Measurements from ENCODE around the gene NDUFAF4. TPM values are rescaled to one million over a fixed set of nuclear protein-coding genes. Genes with fewer than 3 reads are reported as not detected.
A peak's percentile ranks its signal among the peaks of the same experiment; 100 is the strongest.

Gene NDUFAF4
- total and polyA plus RNA-seq, 10 of the 15 experiments (the other 5 are each of a cell fraction or from before 2014, with no cell fraction given), result 26.9 to 188 (median 76.9) TPM

DNA sequence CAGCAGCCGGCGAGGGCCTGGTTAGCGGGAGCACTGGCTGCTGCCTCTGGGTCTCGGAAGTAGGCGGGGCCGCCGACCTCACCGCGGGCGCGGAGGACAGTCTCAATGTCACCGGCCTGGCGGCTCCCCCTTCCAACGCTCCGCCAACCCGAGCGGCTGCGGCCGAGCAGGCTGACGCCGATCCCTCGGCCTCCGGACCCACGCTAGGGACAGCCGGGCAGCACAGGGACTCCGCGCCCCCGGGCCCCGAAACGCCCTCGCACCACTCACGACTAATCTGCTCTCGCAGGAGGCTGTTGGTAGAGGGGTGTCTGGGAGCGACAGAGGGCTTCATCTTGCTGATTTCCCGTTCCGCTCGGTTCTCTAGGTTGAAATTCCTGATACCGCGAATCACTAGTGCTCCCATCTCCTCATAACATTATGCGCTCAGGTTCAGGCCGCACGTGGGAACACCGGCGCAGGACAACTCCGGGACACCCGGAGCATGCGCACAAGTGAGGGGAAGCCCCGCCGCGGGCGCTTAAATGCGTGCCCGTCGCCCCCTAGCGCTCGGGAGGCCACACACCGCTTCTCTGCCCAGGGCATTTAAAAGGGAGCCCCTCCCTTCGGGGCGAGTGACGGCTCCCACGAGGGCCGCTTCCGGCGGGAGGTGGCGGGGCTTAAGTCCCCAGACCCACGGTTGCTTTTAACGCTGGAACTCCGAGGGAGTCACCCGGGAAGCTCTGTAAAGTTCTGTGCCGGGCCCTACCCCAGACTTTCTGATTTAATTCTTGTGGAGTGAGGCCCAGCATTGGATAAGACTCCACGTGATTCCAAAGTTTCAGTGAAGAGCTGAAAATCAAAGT is at the start of gene NDUFAF4 (continued):
- TF ChIP-seq, protein P1, sequence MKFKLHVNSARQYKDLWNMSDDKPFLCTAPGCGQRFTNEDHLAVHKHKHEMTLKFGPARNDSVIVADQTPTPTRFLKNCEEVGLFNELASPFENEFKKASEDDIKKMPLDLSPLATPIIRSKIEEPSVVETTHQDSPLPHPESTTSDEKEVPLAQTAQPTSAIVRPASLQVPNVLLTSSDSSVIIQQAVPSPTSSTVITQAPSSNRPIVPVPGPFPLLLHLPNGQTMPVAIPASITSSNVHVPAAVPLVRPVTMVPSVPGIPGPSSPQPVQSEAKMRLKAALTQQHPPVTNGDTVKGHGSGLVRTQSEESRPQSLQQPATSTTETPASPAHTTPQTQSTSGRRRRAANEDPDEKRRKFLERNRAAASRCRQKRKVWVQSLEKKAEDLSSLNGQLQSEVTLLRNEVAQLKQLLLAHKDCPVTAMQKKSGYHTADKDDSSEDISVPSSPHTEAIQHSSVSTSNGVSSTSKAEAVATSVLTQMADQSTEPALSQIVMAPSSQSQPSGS (IDR thresholded peaks at IDR 0.05; ENCODE audit: low read length), result no peak
- TF ChIP-seq LARP7 (IDR thresholded peaks at IDR 0.05) (peak; percentile 72; the same call in 1 of the 2 replicates), ZNF274 (IDR thresholded peaks at IDR 0.05; ENCODE audit: insufficient read depth, insufficient read length) (no peak), HDAC2 (IDR thresholded peaks at IDR 0.05) (no peak), POLR2AphosphoS5 (IDR thresholded peaks at IDR 0.05; ENCODE audit: low read length) (peak; percentile 66), FOS (IDR thresholded peaks at IDR 0.05; ENCODE audit: borderline replicate concordance, extremely low read depth, insufficient read length) (no peak), GABPA (IDR thresholded peaks at IDR 0.05; ENCODE audit: low read depth) (0 out of 2 replicates have a peak, but pooled peaks have one; percentile 49), POU2F2 (IDR thresholded peaks at IDR 0.05; ENCODE audit: borderline replicate concordance, low read depth, low read length) (peak; percentile 70; the same call in 1 of the 3 replicates), RB1 (IDR thresholded peaks at IDR 0.05; ENCODE audit: borderline replicate concordance) (no peak; the same call in 1 of the 2 replicates), SIN3A (IDR thresholded peaks at IDR 0.05; ENCODE audit: low read depth, low read length) (no peak), SMAD5 (IDR thresholded peaks at IDR 0.05; ENCODE audit: low read depth) (0 out of 2 replicates have a peak, but pooled peaks have one; percentile 60), RUNX3 (IDR thresholded peaks at IDR 0.05; ENCODE audit: low read length) (peak; percentile 51), SIX5 (IDR thresholded peaks at IDR 0.05; ENCODE audit: low read depth, low read length, severe bottlenecking) (no peak), RAD21 (IDR thresholded peaks at IDR 0.05; ENCODE audit: insufficient read depth, low read depth, low read length) (peak; percentile 84), RBBP5 (conservative IDR thresholded peaks at IDR 0.05) (no peak), STAT3 (IDR thresholded peaks at IDR 0.05; ENCODE audit: low read depth, low read length) (no peak), POLR2A (IDR thresholded peaks at IDR 0.05; ENCODE audit: low read depth, low read length) (peak; percentile 77)
- TF ChIP-seq, protein P2, sequence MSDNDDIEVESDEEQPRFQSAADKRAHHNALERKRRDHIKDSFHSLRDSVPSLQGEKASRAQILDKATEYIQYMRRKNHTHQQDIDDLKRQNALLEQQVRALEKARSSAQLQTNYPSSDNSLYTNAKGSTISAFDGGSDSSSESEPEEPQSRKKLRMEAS (IDR thresholded peaks at IDR 0.05; ENCODE audit: low read depth, low read length), result peak; percentile 78; the same call in 1 of the 2 replicates
- TF ChIP-seq, protein P3, sequence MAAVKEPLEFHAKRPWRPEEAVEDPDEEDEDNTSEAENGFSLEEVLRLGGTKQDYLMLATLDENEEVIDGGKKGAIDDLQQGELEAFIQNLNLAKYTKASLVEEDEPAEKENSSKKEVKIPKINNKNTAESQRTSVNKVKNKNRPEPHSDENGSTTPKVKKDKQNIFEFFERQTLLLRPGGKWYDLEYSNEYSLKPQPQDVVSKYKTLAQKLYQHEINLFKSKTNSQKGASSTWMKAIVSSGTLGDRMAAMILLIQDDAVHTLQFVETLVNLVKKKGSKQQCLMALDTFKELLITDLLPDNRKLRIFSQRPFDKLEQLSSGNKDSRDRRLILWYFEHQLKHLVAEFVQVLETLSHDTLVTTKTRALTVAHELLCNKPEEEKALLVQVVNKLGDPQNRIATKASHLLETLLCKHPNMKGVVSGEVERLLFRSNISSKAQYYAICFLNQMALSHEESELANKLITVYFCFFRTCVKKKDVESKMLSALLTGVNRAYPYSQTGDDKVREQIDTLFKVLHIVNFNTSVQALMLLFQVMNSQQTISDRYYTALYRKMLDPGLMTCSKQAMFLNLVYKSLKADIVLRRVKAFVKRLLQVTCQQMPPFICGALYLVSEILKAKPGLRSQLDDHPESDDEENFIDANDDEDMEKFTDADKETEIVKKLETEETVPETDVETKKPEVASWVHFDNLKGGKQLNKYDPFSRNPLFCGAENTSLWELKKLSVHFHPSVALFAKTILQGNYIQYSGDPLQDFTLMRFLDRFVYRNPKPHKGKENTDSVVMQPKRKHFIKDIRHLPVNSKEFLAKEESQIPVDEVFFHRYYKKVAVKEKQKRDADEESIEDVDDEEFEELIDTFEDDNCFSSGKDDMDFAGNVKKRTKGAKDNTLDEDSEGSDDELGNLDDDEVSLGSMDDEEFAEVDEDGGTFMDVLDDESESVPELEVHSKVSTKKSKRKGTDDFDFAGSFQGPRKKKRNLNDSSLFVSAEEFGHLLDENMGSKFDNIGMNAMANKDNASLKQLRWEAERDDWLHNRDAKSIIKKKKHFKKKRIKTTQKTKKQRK (IDR thresholded peaks at IDR 0.05; ENCODE audit: low read depth, low read length), result no peak
- TF ChIP-seq, protein P4, sequence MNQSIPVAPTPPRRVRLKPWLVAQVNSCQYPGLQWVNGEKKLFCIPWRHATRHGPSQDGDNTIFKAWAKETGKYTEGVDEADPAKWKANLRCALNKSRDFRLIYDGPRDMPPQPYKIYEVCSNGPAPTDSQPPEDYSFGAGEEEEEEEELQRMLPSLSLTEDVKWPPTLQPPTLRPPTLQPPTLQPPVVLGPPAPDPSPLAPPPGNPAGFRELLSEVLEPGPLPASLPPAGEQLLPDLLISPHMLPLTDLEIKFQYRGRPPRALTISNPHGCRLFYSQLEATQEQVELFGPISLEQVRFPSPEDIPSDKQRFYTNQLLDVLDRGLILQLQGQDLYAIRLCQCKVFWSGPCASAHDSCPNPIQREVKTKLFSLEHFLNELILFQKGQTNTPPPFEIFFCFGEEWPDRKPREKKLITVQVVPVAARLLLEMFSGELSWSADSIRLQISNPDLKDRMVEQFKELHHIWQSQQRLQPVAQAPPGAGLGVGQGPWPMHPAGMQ (IDR thresholded peaks at IDR 0.05; ENCODE audit: borderline replicate concordance), result no peak
- TF ChIP-seq, protein P5, sequence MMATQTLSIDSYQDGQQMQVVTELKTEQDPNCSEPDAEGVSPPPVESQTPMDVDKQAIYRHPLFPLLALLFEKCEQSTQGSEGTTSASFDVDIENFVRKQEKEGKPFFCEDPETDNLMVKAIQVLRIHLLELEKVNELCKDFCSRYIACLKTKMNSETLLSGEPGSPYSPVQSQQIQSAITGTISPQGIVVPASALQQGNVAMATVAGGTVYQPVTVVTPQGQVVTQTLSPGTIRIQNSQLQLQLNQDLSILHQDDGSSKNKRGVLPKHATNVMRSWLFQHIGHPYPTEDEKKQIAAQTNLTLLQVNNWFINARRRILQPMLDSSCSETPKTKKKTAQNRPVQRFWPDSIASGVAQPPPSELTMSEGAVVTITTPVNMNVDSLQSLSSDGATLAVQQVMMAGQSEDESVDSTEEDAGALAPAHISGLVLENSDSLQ (IDR thresholded peaks at IDR 0.05), result peak; percentile 82

Data from GM12878 (cell line).